Natural killer cell (primary cell): Measurements from ENCODE around the gene SLC12A9. TPM values are rescaled to one million over a fixed set of nuclear protein-coding genes. Genes with fewer than 3 reads are reported as not detected.
A peak's percentile ranks its signal among the peaks of the same experiment; 100 is the strongest.

Experiments
- ATAC-seq, 3 donors: fragments of 150-1000 bp in 2 of 3; fragments of 200-7000 bp in 1 of 3; cut with Tn5 transposase; 1 replicate in 1 of 3; 2 replicates in 2 of 3; pipeline ENCODE4 v1.10.0; 2021; ENCODE audit warnings: mild to moderate bottlenecking in 2 of 3, moderate library complexity in 2 of 3
- DNase-seq, 2 donors: peaks; one replicate each; pipeline versions ENCODE4 v3.0.0 to v3.0.0-alpha.2; 2013 to 2021; ENCODE audit warnings: mixed read lengths in 1 of 2
- H3K27ac ChIP-seq: one replicate; pipeline ENCODE4 v1.5.1; 2013; ENCODE audit warnings: mild to moderate bottlenecking, low read length
- H3K27me3 ChIP-seq: one replicate; pipeline ENCODE4 v1.6.1; 2013; ENCODE audit warnings: low read length; ENCODE audit not compliant: control insufficient read depth, insufficient read depth
- H3K36me3 ChIP-seq: one replicate; pipeline ENCODE4 v1.6.1; 2013; ENCODE audit warnings: low read length; ENCODE audit not compliant: control insufficient read depth, insufficient read depth
- H3K4me1 ChIP-seq: one replicate; pipeline ENCODE4 v1.6.1; 2013; ENCODE audit warnings: low read length; ENCODE audit not compliant: control insufficient read depth, insufficient read depth
- H3K4me3 ChIP-seq: one replicate; pipeline ENCODE4 v1.5.1; 2013; ENCODE audit warnings: low read length
- H3K9me3 ChIP-seq: one replicate; pipeline ENCODE4 v1.6.1; 2013; ENCODE audit warnings: low read length; ENCODE audit not compliant: control insufficient read depth, insufficient read depth
- H3K27ac Mint-ChIP-seq, 2 donors: one replicate each; pipeline ENCODE4 v1.8.0; 2022; ENCODE audit warnings: mild to moderate bottlenecking in 2 of 2, mixed read lengths in 2 of 2, moderate library complexity in 1 of 2
- H3K27me3 Mint-ChIP-seq, 2 donors: one replicate each; pipeline ENCODE4 v1.8.0; 2022; ENCODE audit warnings: low read depth in 2 of 2, mixed read lengths in 2 of 2
- H3K36me3 Mint-ChIP-seq: one replicate; pipeline ENCODE4 v1.8.0; 2022; ENCODE audit warnings: mixed read lengths
- H3K4me1 Mint-ChIP-seq, 2 donors: one replicate each; pipeline ENCODE4 v1.8.0; 2022; ENCODE audit warnings: mixed read lengths in 2 of 2
- H3K4me3 Mint-ChIP-seq: one replicate; pipeline ENCODE4 v1.8.0; 2022; ENCODE audit warnings: mild to moderate bottlenecking, moderate library complexity, mixed read lengths
- H3K9me3 Mint-ChIP-seq, 2 donors: one replicate each; pipeline ENCODE4 v1.8.0; 2022; ENCODE audit warnings: mixed read lengths in 2 of 2
- WGBS: methylation state at CpG from one replicate; pipeline ENCODE4 v1.1.7; 2013; ENCODE audit warnings: missing lambda C conversion rate; ENCODE audit not compliant: insufficient coverage; 5-methylcytosine and 5-hydroxymethylcytosine counted together
- intact Hi-C: fragments of 100-400 bp; cut with micrococcal nuclease; formaldehyde crosslinking; loops from one replicate; pipeline ENCODE4 v1.14.2; 2022
- total RNA-seq, 4 donors: library from RNA; stranded (reverse); fragments of 120-200 nt in 1 of 4; gene quantifications; one replicate each; pipeline versions ENCODE4 v1.2.3 to v1.2.4, GENCODE V29; 2013 to 2022
- TF ChIP-seq, protein P1 (sequence below): fragments of 200-600 bp; IDR thresholded peaks from one replicate; pipeline ENCODE4 v1.8.0; 2022; ENCODE audit warnings: antibody characterized with exemption

Gene SLC12A9
- total RNA-seq, 3 donors from 2014 or later (not counting 1 experiment from before 2014, with no cell fraction given): 35.0 to 44.2 (median 38.1) TPM

DNA sequence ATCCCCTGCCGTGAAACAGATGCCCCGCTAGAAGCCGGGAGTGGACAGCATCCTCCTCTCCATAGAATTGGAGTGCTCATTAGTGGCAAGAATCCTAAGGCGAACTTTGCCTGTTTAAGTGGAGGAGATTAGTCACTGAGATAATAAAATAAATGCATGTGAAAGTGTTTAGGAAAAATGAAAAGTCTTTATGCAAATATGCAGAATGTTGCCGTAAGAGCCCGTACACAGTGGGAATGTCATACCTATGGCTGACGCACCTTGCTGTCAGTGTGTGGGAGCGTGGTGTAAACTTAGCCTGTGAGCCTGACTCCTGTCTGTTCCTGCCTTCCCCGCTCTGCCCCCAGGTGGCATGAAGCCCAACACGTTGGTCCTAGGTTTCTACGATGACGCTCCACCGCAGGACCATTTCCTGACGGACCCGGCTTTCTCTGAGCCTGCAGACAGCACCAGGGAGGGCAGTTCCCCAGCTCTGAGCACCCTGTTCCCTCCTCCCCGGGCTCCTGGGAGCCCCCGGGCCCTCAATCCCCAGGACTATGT, 12.9 kb downstream of the SLC12A9 start:
- peaks cover 20% of the 10 kb centered on the region for H3K4me1 ChIP-seq
- H3K4me3 ChIP-seq: no peak overlapping the region
- intact Hi-C loops: no loop called here
- WGBS: 66% methylated on average over 17 of the region's 17 CpGs
- H3K36me3 ChIP-seq: peaks cover 23% of the 10 kb centered on the region
- no peaks in the 10 kb centered on the region for H3K36me3 Mint-ChIP-seq
- H3K9me3 Mint-ChIP-seq: no peaks in the 10 kb centered on the region
- no peak overlapping the region for H3K27ac ChIP-seq
- peaks cover 0 to 9% of the 10 kb centered on the region in 2 donors for H3K27me3 Mint-ChIP-seq
- ATAC-seq: no peak
- DNase-seq: no peak
- no peaks in the 10 kb centered on the region for H3K9me3 ChIP-seq
- no peak overlapping the region for H3K27ac Mint-ChIP-seq
- no peak overlapping the region for H3K4me3 Mint-ChIP-seq
- H3K4me1 Mint-ChIP-seq: peaks cover 0 to 11% of the 10 kb centered on the region in 2 donors
- H3K27me3 ChIP-seq: peaks cover 9% of the 10 kb centered on the region
- TF ChIP-seq, protein P1, sequence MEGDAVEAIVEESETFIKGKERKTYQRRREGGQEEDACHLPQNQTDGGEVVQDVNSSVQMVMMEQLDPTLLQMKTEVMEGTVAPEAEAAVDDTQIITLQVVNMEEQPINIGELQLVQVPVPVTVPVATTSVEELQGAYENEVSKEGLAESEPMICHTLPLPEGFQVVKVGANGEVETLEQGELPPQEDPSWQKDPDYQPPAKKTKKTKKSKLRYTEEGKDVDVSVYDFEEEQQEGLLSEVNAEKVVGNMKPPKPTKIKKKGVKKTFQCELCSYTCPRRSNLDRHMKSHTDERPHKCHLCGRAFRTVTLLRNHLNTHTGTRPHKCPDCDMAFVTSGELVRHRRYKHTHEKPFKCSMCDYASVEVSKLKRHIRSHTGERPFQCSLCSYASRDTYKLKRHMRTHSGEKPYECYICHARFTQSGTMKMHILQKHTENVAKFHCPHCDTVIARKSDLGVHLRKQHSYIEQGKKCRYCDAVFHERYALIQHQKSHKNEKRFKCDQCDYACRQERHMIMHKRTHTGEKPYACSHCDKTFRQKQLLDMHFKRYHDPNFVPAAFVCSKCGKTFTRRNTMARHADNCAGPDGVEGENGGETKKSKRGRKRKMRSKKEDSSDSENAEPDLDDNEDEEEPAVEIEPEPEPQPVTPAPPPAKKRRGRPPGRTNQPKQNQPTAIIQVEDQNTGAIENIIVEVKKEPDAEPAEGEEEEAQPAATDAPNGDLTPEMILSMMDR: no peak

DNA sequence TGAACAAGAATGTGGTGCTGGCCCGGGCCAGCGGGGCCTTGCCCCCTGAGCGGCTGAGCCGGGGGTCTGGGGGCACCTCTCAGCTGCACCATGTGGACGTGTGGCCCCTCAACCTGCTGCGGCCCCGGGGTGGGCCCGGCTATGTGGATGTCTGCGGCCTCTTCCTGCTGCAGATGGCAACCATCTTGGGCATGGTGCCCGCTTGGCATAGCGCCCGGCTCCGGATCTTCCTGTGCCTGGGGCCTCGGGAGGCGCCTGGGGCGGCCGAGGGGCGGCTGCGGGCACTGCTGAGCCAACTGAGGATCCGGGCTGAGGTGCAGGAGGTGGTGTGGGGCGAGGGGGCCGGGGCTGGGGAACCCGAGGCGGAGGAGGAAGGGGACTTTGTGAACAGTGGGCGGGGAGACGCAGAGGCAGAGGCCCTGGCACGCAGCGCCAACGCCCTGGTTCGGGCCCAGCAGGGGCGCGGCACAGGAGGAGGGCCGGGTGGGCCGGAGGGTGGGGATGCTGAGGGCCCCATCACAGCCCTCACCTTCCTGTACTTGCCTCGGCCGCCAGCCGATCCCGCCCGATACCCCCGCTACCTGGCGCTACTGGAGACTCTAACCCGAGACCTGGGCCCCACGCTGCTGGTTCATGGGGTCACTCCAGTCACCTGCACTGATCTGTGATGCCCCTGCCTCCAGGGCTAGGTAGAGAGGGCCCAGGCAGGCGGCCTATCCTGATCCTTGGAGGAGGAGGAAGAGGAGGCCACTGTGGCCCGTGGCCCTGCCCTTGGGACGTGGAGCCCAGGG, 13.6 kb downstream of the SLC12A9 start:
- Histone ChIP-seq H3K9me3 (no peaks in the 10 kb centered on the region), H3K4me1 (peaks cover 20% of the 10 kb centered on the region), H3K36me3 (peaks cover 17% of the 10 kb centered on the region), H3K4me3 (no peak overlapping the region), H3K27ac (no peak overlapping the region), H3K27me3 (peaks cover 9% of the 10 kb centered on the region)
- H3K4me1 Mint-ChIP-seq: peaks cover 0 to 11% of the 10 kb centered on the region in 2 donors
- H3K27me3 Mint-ChIP-seq: peaks cover 0 to 9% of the 10 kb centered on the region in 2 donors
- TF ChIP-seq, protein P1: no peak
- no peaks in the 10 kb centered on the region for H3K9me3 Mint-ChIP-seq
- ATAC-seq (peak in 2 of 3 donors; percentile 32), DNase-seq (peak in 1 of 2 donors; percentile 37)
- H3K36me3 Mint-ChIP-seq: no peaks in the 10 kb centered on the region
- 37% methylated on average over 46 of the region's 46 CpGs for WGBS
- intact Hi-C loops: no loop called here
- H3K27ac Mint-ChIP-seq: no peak overlapping the region
- peak overlapping the region; percentile 28 for H3K4me3 Mint-ChIP-seq

DNA sequence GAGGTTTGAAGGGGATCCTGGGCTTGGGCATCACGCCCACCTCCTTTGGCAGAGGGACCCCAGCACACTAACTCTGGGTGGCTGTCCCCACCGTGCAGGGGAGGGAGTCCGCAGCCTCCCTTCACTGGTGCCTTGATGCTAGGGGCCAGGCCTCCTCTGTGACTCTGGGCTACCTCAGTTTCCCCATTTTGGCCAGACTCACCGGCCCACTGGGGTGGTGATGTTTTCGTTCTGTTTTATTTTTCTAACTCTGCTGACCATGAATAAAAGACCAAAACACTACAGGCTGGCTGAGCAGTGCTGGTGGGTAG, 14.2 kb downstream of the SLC12A9 start:
- WGBS: 64% methylated on average over 4 of the region's 5 CpGs
- peaks cover 20% of the 10 kb centered on the region for H3K4me1 ChIP-seq
- peaks cover 14% of the 10 kb centered on the region for H3K36me3 ChIP-seq
- H3K4me1 Mint-ChIP-seq: peaks cover 0 to 11% of the 10 kb centered on the region in 2 donors
- H3K36me3 Mint-ChIP-seq: no peaks in the 10 kb centered on the region
- ATAC-seq (no peak), DNase-seq (no peak)
- H3K27ac Mint-ChIP-seq: no peak overlapping the region
- TF ChIP-seq, protein P1: no peak
- H3K27me3 ChIP-seq: peaks cover 9% of the 10 kb centered on the region
- H3K9me3 Mint-ChIP-seq: no peaks in the 10 kb centered on the region
- no peak overlapping the region for H3K4me3 Mint-ChIP-seq
- H3K9me3 ChIP-seq: no peaks in the 10 kb centered on the region
- peak overlapping the region; percentile 43 for H3K4me3 ChIP-seq
- H3K27ac ChIP-seq: no peak overlapping the region
- intact Hi-C loops: no loop called here
- peaks cover 0 to 9% of the 10 kb centered on the region in 2 donors for H3K27me3 Mint-ChIP-seq
